ENCODE measurements around the gene CHST8.

DNA sequence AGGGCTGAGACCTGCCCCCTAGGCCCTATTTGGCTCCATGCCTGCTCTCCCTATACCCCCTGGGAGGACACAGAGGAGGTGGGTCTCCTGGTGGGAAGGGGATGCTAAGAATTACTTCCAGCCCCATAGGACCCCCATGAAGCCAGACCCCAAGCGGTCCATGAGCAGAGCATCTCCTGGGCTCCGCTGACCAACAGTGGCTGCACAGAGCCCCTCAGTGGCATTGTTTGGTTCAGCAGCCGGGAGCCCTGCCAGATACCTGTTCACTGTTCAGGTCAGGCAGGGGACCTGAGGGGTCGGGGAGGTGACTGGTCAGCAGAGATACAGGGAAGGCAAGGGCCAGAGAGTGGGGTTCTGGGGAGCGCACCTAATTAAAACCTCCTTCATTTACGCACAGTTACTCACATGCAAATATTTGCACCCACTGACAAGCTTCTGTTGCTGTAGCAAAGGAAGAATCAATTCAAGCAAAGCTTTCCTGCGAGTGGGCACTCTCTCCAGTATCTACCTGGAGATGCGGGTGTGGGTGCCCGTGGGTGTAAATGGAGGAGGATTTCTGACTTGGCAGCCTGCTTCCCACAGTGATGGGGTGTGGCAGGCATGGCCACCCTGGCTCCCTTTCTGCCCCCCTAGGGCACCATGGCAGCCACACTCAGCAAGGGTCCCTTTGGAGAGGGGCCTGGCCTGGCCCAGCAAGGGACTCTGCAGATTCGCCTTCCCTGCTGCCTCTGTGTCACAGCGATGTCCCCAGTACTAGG is 83.5 kb downstream of the CHST8 start:
- TF ChIP-seq, protein P1, sequence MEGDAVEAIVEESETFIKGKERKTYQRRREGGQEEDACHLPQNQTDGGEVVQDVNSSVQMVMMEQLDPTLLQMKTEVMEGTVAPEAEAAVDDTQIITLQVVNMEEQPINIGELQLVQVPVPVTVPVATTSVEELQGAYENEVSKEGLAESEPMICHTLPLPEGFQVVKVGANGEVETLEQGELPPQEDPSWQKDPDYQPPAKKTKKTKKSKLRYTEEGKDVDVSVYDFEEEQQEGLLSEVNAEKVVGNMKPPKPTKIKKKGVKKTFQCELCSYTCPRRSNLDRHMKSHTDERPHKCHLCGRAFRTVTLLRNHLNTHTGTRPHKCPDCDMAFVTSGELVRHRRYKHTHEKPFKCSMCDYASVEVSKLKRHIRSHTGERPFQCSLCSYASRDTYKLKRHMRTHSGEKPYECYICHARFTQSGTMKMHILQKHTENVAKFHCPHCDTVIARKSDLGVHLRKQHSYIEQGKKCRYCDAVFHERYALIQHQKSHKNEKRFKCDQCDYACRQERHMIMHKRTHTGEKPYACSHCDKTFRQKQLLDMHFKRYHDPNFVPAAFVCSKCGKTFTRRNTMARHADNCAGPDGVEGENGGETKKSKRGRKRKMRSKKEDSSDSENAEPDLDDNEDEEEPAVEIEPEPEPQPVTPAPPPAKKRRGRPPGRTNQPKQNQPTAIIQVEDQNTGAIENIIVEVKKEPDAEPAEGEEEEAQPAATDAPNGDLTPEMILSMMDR (conservative IDR thresholded peaks at IDR 0.05; ENCODE audit: low read depth, low read length) = no peak
- TF ChIP-seq EZH2 (IDR thresholded peaks at IDR 0.05; ENCODE audit: borderline replicate concordance, low read depth, low read length, poor library complexity, severe bottlenecking) = no peak

All from A673 (cell line).